SK-N-SH treated with all-trans-retinoic acid at 6 μM for 48 hours (cell line): ENCODE results near the gene GALNT3.

ENCODE experiments used
- ATAC-seq: fragments of 200-7000 bp; cut with Tn5 transposase; 3 replicates; pipeline ENCODE4 v1.9.1; 2020; ENCODE audit warnings: mild to moderate bottlenecking, moderate library complexity
- BACH2 ChIP-seq: fragments of 250-450 bp; sonication (Bioruptor Pico); IDR thresholded peaks from 2 replicates; pipeline ENCODE4 v1.9.0; 2021; ENCODE audit warnings: mild to moderate bottlenecking, borderline replicate concordance
- CSDC2 ChIP-seq: fragments of 250-450 bp; sonication (Bioruptor Pico); IDR thresholded peaks from 2 replicates; pipeline ENCODE4 v1.5.0; 2020; ENCODE audit warnings: mild to moderate bottlenecking, moderate library complexity
- CSRNP3 ChIP-seq: fragments of 250-450 bp; sonication (Bioruptor Pico); IDR thresholded peaks from 2 replicates; pipeline ENCODE4 v1.5.1; 2021; ENCODE audit warnings: mild to moderate bottlenecking, moderate library complexity
- ESRRG ChIP-seq: fragments of 250-450 bp; sonication (Bioruptor Pico); IDR thresholded peaks from 2 replicates; pipeline ENCODE4 v1.6.1; 2021; ENCODE audit warnings: mild to moderate bottlenecking
- GLIS3 ChIP-seq: fragments of 250-450 bp; sonication (Bioruptor Pico); IDR thresholded peaks from 2 replicates; pipeline ENCODE4 v1.5.0; 2020; ENCODE audit warnings: mild to moderate bottlenecking, moderate library complexity
- OSR1 ChIP-seq: fragments of 250-450 bp; sonication (Bioruptor Pico); IDR thresholded peaks from 2 replicates; pipeline ENCODE4 v1.8.0; 2022; ENCODE audit warnings: moderate library complexity, mild to moderate bottlenecking, inconsistent platforms
- PATZ1 ChIP-seq: fragments of 250-450 bp; sonication (Bioruptor Pico); IDR thresholded peaks from 2 replicates; pipeline ENCODE4 v1.8.0; 2020; ENCODE audit warnings: mild to moderate bottlenecking, moderate library complexity, borderline replicate concordance
- PPARA ChIP-seq: fragments of 250-450 bp; sonication (Bioruptor Pico); IDR thresholded peaks from 2 replicates; pipeline ENCODE4 v1.5.0; 2020; ENCODE audit warnings: mild to moderate bottlenecking, borderline replicate concordance
- RARB ChIP-seq: fragments of 250-450 bp; sonication (Bioruptor Pico); IDR thresholded peaks from 2 replicates; pipeline ENCODE4 v1.8.0; 2021; ENCODE audit warnings: mild to moderate bottlenecking, moderate library complexity
- SNAI2 ChIP-seq: fragments of 250-450 bp; sonication (Bioruptor Pico); IDR thresholded peaks from 2 replicates; pipeline ENCODE4 v1.5.0; 2020; ENCODE audit warnings: mild to moderate bottlenecking, moderate library complexity
- TCF4 ChIP-seq: fragments of 250-450 bp; sonication (Bioruptor Pico); IDR thresholded peaks from 2 replicates; pipeline ENCODE4 v1.8.0; 2021; ENCODE audit warnings: mild to moderate bottlenecking, moderate library complexity, borderline replicate concordance
- TOX ChIP-seq: fragments of 250-450 bp; sonication (Bioruptor Pico); IDR thresholded peaks from 2 replicates; pipeline ENCODE4 v1.8.0; 2021; ENCODE audit warnings: mild to moderate bottlenecking, moderate library complexity, borderline replicate concordance
- ZC3H10 ChIP-seq: fragments of 250-450 bp; sonication (Bioruptor Pico); IDR thresholded peaks from 2 replicates; pipeline ENCODE4 v1.5.1; 2021; ENCODE audit warnings: mild to moderate bottlenecking, moderate library complexity
- ZFP3 ChIP-seq: fragments of 250-450 bp; sonication (Bioruptor Pico); IDR thresholded peaks from 2 replicates; pipeline ENCODE4 v1.5.0; 2020; ENCODE audit warnings: mild to moderate bottlenecking, moderate library complexity
- ZFP30 ChIP-seq: fragments of 450-650 bp; formaldehyde crosslinking; IDR thresholded peaks from 2 replicates; pipeline ENCODE4 v1.5.0; 2022; ENCODE audit warnings: mild to moderate bottlenecking, moderate library complexity
- ZNF565 ChIP-seq: fragments of 450-650 bp; formaldehyde crosslinking; conservative IDR thresholded peaks from 2 replicates; pipeline ENCODE4 v1.5.0; 2020; ENCODE audit warnings: low read depth, mild to moderate bottlenecking, moderate library complexity
- ZNF70 ChIP-seq: fragments of 450-650 bp; formaldehyde crosslinking; IDR thresholded peaks from 2 replicates; pipeline ENCODE4 v1.5.0; 2020; ENCODE audit warnings: mild to moderate bottlenecking, moderate library complexity
- TF ChIP-seq, protein P1 (sequence below): fragments of 250-450 bp; sonication (Bioruptor Pico); IDR thresholded peaks from 2 replicates; pipeline ENCODE4 v1.5.1; 2020; ENCODE audit warnings: low read depth, mild to moderate bottlenecking, moderate library complexity
- TF ChIP-seq, protein P2 (sequence below): fragments of 250-450 bp; sonication (Bioruptor Pico); IDR thresholded peaks from 2 replicates; pipeline ENCODE4 v1.5.0; 2020; ENCODE audit warnings: mild to moderate bottlenecking, moderate library complexity

Gene GALNT3

DNA sequence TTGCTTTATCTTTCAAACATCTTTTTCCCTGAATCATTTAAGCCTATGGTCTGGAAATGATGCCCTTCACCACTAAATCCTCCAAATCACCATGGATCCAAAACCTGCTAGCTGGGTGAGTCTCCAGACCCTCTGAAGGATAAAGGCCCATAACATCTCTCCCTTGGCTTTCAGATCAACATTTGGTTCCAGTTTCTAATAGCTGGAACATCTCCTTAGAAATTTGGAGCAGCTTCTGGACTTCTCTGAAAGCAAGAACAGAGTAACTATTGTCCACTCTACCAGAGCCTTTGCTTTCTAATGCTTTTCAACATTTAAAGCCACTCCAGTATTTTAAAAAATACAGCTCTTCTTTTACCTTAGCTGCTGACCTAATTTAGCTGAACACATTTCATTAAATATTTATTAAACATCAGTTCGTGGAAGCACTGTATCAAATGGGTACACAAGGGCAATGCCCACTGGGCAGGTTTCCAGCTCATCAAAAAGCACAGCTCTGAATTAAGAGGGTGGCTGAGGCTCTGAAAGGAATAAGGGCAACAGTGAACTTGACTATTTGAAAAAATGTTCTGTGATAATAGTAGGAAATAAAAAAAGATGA lies 75.3 kb downstream of the GALNT3 start:
- no peak for TF ChIP-seq CSRNP3 (CRISPR knock-in tag)
- TF ChIP-seq ZFP3 (CRISPR knock-in tag): no peak
- TF ChIP-seq, protein P1, sequence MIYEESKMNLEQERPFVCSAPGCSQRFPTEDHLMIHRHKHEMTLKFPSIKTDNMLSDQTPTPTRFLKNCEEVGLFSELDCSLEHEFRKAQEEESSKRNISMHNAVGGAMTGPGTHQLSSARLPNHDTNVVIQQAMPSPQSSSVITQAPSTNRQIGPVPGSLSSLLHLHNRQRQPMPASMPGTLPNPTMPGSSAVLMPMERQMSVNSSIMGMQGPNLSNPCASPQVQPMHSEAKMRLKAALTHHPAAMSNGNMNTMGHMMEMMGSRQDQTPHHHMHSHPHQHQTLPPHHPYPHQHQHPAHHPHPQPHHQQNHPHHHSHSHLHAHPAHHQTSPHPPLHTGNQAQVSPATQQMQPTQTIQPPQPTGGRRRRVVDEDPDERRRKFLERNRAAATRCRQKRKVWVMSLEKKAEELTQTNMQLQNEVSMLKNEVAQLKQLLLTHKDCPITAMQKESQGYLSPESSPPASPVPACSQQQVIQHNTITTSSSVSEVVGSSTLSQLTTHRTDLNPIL (CRISPR knock-in tag): no peak
- no peak for TF ChIP-seq SNAI2 (CRISPR knock-in tag)
- TF ChIP-seq ZNF70 (CRISPR knock-in tag): no peak
- no peak for TF ChIP-seq GLIS3 (CRISPR knock-in tag)
- no peak for TF ChIP-seq ESRRG
- TF ChIP-seq TCF4 (CRISPR knock-in tag): no peak
- TF ChIP-seq PATZ1 (CRISPR knock-in tag): no peak
- no peak for TF ChIP-seq BACH2 (CRISPR knock-in tag)
- no peak for TF ChIP-seq PPARA (CRISPR knock-in tag)
- TF ChIP-seq RARB (CRISPR knock-in tag): no peak
- TF ChIP-seq TOX (CRISPR knock-in tag): no peak
- no peak for TF ChIP-seq ZNF565 (CRISPR knock-in tag)
- no peak for TF ChIP-seq ZFP30 (CRISPR knock-in tag)
- no peak for TF ChIP-seq OSR1 (CRISPR knock-in tag)
- TF ChIP-seq CSDC2 (CRISPR knock-in tag): no peak
- no peak for ATAC-seq

DNA sequence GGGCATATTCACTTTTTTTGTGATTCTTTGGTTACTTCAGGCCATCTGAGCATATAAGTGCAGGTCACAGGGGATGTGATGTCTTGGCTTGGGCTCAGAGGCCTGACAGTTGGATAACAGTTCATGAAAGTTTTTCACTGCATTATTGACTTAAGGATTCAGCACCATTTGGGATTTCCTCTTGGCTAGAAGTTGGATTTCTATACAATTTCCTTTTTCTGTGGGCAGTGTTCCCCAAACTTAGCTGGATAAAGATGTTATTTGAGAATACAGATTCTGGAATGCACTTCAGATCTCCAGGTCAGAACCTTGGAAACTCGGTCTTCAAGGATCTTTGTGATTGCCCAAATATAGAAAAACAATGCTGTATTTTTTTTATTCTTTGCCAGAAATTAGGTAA lies 78.0 kb downstream of the GALNT3 start:
- no peak for TF ChIP-seq ZNF565 (CRISPR knock-in tag)
- TF ChIP-seq RARB (CRISPR knock-in tag): no peak
- no peak for TF ChIP-seq ZFP3 (CRISPR knock-in tag)
- no peak for TF ChIP-seq ESRRG
- TF ChIP-seq SNAI2 (CRISPR knock-in tag): no peak
- TF ChIP-seq, protein P2, sequence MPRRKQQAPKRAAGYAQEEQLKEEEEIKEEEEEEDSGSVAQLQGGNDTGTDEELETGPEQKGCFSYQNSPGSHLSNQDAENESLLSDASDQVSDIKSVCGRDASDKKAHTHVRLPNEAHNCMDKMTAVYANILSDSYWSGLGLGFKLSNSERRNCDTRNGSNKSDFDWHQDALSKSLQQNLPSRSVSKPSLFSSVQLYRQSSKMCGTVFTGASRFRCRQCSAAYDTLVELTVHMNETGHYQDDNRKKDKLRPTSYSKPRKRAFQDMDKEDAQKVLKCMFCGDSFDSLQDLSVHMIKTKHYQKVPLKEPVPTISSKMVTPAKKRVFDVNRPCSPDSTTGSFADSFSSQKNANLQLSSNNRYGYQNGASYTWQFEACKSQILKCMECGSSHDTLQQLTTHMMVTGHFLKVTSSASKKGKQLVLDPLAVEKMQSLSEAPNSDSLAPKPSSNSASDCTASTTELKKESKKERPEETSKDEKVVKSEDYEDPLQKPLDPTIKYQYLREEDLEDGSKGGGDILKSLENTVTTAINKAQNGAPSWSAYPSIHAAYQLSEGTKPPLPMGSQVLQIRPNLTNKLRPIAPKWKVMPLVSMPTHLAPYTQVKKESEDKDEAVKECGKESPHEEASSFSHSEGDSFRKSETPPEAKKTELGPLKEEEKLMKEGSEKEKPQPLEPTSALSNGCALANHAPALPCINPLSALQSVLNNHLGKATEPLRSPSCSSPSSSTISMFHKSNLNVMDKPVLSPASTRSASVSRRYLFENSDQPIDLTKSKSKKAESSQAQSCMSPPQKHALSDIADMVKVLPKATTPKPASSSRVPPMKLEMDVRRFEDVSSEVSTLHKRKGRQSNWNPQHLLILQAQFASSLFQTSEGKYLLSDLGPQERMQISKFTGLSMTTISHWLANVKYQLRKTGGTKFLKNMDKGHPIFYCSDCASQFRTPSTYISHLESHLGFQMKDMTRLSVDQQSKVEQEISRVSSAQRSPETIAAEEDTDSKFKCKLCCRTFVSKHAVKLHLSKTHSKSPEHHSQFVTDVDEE: no peak
- TF ChIP-seq TOX (CRISPR knock-in tag): no peak
- TF ChIP-seq ZC3H10 (CRISPR knock-in tag): no peak
- no peak for TF ChIP-seq CSRNP3 (CRISPR knock-in tag)
- no peak for TF ChIP-seq PATZ1 (CRISPR knock-in tag)
- ATAC-seq: no peak
